Right renal pelvis (tissue), 4 donors: ENCODE results near the gene GSG1L2. TPM values are rescaled to one million over a fixed set of nuclear protein-coding genes. Genes with fewer than 3 reads are reported as not detected.

Source experiments
- polyA plus RNA-seq, 4 donors: library from polyadenylated mRNA; unstranded; fragments of 120-200 nt; gene quantifications; one replicate each; pipeline ENCODE4 v1.2.1, GENCODE V29; 2013; ENCODE audit not compliant: insufficient read length in 4 of 4

Gene GSG1L2
- polyA plus RNA-seq, 4 donors, result not detected

Other genes with a start within 250 kb of the GSG1L2 start
- 10 to 100 TPM; 64.2 to 66.9 (median 64.6) TPM for gene STX8, start 246.3 kb downstream of the GSG1L2 start, polyA plus RNA-seq
- 1 to 10 TPM; 2.2 to 3.5 (median 2.8) TPM for gene CFAP52, start 245.4 kb downstream of the GSG1L2 start, polyA plus RNA-seq
- gene USP43, start 176.6 kb downstream of the GSG1L2 start, polyA plus RNA-seq, result 1 to 10 TPM; 7.0 to 8.1 (median 7.2) TPM
- gene DHRS7C, start 30.5 kb downstream of the GSG1L2 start, polyA plus RNA-seq, result not detected
- under 1 TPM in 3 of 4 donors, not detected in 1; 0.04 to 0.09 (median 0.06) TPM for gene GLP2R, start 3.8 kb upstream of the GSG1L2 start, polyA plus RNA-seq
- under 1 TPM in 3 of 4 donors, not detected in 1; 0.17 to 0.32 (median 0.29) TPM for gene RCVRN, start 83.2 kb upstream of the GSG1L2 start, polyA plus RNA-seq